ENCODE measurements around the gene CYBB. TPM values are rescaled to one million over a fixed set of nuclear protein-coding genes. Genes with fewer than 3 reads are reported as not detected.

Gene CYBB
- polyA plus RNA-seq, 1 of the 3 experiments (the other 2 are of a cell fraction) = not detected

DNA sequence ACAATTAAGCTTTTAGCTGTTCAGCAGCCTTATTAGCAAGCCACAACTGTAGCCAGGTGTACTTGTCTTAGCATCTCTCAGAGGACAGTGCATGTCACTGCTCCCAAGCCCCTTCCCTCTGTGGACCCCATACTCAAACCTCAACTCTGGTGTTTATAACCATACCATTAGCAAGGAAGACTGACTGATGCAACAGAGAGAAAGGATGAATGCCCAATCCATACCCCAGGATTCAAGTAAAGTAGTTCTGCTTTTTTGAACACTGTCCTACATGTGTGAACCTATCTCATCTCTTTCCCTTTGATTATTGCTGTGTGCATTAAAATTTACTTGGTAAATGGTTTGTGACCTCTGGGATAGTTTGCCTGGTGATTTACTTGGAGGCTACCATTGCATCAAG lies 22.8 kb upstream of the CYBB start:
- ChIA-PET POLR2A (no interaction called here), CTCF (interaction anchor here (2.6 kb wide), 1 partner anchor 12 kb away, joined by 9 read pairs; no protein-coding TSS in a partner anchor)

DNA sequence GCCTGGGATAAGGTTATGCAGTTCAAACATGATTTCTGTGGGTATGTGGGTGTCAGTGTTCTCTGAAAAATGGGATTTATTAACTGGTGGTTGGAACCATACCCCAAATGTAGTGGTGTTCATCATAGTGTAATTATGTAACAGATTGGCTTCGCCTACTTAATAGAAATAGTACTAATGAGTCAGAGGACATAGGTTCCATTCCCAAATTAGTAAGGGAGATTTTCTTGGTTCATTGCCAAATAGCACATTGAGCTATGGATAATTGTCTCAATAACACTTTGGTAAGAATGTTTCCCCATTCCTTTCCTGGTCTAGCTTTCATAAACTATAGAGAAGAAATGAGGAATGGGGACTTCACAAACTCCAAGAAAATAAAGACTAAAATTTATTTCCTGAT lies 20.5 kb upstream of the CYBB start:
- no peaks in the 10 kb centered on the region for H3K9me2 ChIP-seq
- no peak overlapping the region for H3K4me2 ChIP-seq
- POLR2A ChIA-PET = no interaction called here
- CTCF ChIA-PET = interaction anchor here (2.6 kb wide), 1 partner anchor 14 kb away, joined by 9 read pairs; no protein-coding TSS in a partner anchor
- H4K20me1 ChIP-seq (ENCODE audit: insufficient read depth) = no peaks in the 10 kb centered on the region
- H3K27ac ChIP-seq (ENCODE audit: low read depth in 2 of 2, low read length in 1 of 2) = no peak overlapping the region
- H3K4me1 ChIP-seq (ENCODE audit: control insufficient read depth in 1 of 2, insufficient read depth in 2 of 2, low read depth in 1 of 2, low read length in 1 of 2) = no peaks in the 10 kb centered on the region
- H3K9me3 ChIP-seq = no peaks in the 10 kb centered on the region
- no peak for TF ChIP-seq EZH2phosphoT487 (IDR thresholded peaks at IDR 0.05; ENCODE audit: borderline replicate concordance, low read depth)
- H3K27me3 ChIP-seq (ENCODE audit: insufficient read depth) = no peaks in the 10 kb centered on the region
- 15% methylated on average over 1 of the region's 1 CpG for WGBS (ENCODE audit: low lambda C conversion rate)
- no peak for DNase-seq
- H3K9ac ChIP-seq = no peak overlapping the region
- H3K4me3 ChIP-seq (ENCODE audit: low read depth in 2 of 2, low read length in 1 of 2) = no peak overlapping the region
- H3K36me3 ChIP-seq (replicated peaks in 1 of 2; ENCODE audit: control insufficient read depth in 1 of 2, insufficient read depth in 2 of 2, low read length in 1 of 2) = no peaks in the 10 kb centered on the region
- H2AFZ ChIP-seq (ENCODE audit: low read depth) = no peak overlapping the region
- no peaks in the 10 kb centered on the region for H3K79me2 ChIP-seq (ENCODE audit: insufficient read depth)
- no peaks in the 10 kb centered on the region for H3F3A ChIP-seq (replicated peaks; ENCODE audit: insufficient read depth)

More for the DNA sequence above, 22.8 kb upstream of the CYBB start:
- H3K27me3 ChIP-seq (ENCODE audit: insufficient read depth) = no peaks in the 10 kb centered on the region
- no peak overlapping the region for H3K4me2 ChIP-seq
- H3K4me3 ChIP-seq (ENCODE audit: low read depth in 2 of 2, low read length in 1 of 2) = no peak overlapping the region
- TF ChIP-seq, protein P1, sequence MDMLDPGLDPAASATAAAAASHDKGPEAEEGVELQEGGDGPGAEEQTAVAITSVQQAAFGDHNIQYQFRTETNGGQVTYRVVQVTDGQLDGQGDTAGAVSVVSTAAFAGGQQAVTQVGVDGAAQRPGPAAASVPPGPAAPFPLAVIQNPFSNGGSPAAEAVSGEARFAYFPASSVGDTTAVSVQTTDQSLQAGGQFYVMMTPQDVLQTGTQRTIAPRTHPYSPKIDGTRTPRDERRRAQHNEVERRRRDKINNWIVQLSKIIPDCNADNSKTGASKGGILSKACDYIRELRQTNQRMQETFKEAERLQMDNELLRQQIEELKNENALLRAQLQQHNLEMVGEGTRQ (IDR thresholded peaks at IDR 0.05; ENCODE audit: borderline replicate concordance, low read depth, low read length) = no peak
- TF ChIP-seq, protein P2, sequence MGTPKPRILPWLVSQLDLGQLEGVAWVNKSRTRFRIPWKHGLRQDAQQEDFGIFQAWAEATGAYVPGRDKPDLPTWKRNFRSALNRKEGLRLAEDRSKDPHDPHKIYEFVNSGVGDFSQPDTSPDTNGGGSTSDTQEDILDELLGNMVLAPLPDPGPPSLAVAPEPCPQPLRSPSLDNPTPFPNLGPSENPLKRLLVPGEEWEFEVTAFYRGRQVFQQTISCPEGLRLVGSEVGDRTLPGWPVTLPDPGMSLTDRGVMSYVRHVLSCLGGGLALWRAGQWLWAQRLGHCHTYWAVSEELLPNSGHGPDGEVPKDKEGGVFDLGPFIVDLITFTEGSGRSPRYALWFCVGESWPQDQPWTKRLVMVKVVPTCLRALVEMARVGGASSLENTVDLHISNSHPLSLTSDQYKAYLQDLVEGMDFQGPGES (IDR thresholded peaks at IDR 0.05; ENCODE audit: low read depth, low read length) = no peak
- TF ChIP-seq RXRA (IDR thresholded peaks at IDR 0.05; ENCODE audit: borderline replicate concordance, low read depth) (no peak), YY1 (IDR thresholded peaks at IDR 0.05; ENCODE audit: low read depth) (no peak), TEAD4 (IDR thresholded peaks at IDR 0.05; ENCODE audit: borderline replicate concordance, insufficient read depth) (no peak)
- TF ChIP-seq, protein P3, sequence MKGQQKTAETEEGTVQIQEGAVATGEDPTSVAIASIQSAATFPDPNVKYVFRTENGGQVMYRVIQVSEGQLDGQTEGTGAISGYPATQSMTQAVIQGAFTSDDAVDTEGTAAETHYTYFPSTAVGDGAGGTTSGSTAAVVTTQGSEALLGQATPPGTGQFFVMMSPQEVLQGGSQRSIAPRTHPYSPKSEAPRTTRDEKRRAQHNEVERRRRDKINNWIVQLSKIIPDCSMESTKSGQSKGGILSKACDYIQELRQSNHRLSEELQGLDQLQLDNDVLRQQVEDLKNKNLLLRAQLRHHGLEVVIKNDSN (IDR thresholded peaks at IDR 0.05; ENCODE audit: borderline replicate concordance, low read depth) = no peak
- H3K9me3 ChIP-seq = no peaks in the 10 kb centered on the region
- no peaks in the 10 kb centered on the region for H3K9me2 ChIP-seq
- H3F3A ChIP-seq (replicated peaks; ENCODE audit: insufficient read depth) = no peaks in the 10 kb centered on the region
- H3K36me3 ChIP-seq (replicated peaks in 1 of 2; ENCODE audit: control insufficient read depth in 1 of 2, insufficient read depth in 2 of 2, low read length in 1 of 2) = no peaks in the 10 kb centered on the region
- no peaks in the 10 kb centered on the region for H4K20me1 ChIP-seq (ENCODE audit: insufficient read depth)
- DNase-seq = no peak
- H2AFZ ChIP-seq (ENCODE audit: low read depth) = no peak overlapping the region
- H3K27ac ChIP-seq (ENCODE audit: low read depth in 2 of 2, low read length in 1 of 2) = no peak overlapping the region
- H3K79me2 ChIP-seq (ENCODE audit: insufficient read depth) = no peaks in the 10 kb centered on the region
- no peak overlapping the region for H3K9ac ChIP-seq
- H3K4me1 ChIP-seq (ENCODE audit: control insufficient read depth in 1 of 2, insufficient read depth in 2 of 2, low read depth in 1 of 2, low read length in 1 of 2) = no peaks in the 10 kb centered on the region

DNA sequence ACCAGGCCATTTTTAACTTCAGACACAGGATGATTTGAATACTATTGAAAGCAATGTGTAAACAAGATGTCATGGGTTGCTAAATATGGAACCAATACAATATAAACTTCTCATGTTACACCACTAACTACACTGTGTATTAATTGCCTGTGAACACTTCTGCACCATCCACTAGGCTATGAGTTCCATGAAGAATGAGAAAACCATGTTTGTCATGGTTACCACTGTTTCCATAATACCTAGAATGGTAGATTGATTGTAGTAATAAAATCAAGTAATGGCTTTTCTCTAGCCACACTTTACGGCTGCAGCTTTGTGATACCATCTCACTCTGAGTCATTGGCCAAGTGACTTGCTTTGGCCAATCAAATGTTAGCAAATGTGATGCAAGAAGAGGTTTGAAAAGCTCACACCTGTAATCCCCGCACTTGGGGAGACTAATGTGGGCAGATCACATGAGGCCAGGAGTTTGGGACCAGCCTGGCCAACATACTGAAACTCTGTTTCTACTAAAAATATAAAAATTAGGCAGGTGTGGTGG lies 19.9 kb upstream of the CYBB start:
- Histone ChIP-seq H3K27ac (ENCODE audit: low read depth in 2 of 2, low read length in 1 of 2) (no peak overlapping the region), H3K4me3 (ENCODE audit: low read depth in 2 of 2, low read length in 1 of 2) (no peak overlapping the region), H3K9me3 (no peaks in the 10 kb centered on the region), H3K9me2 (no peaks in the 10 kb centered on the region), H3K27me3 (ENCODE audit: insufficient read depth) (no peaks in the 10 kb centered on the region), H3K36me3 (replicated peaks in 1 of 2; ENCODE audit: control insufficient read depth in 1 of 2, insufficient read depth in 2 of 2, low read length in 1 of 2) (no peaks in the 10 kb centered on the region), H4K20me1 (ENCODE audit: insufficient read depth) (no peaks in the 10 kb centered on the region), H3K4me2 (no peak overlapping the region), H3K79me2 (ENCODE audit: insufficient read depth) (no peaks in the 10 kb centered on the region), H2AFZ (ENCODE audit: low read depth) (no peak overlapping the region), H3K4me1 (ENCODE audit: control insufficient read depth in 1 of 2, insufficient read depth in 2 of 2, low read depth in 1 of 2, low read length in 1 of 2) (no peaks in the 10 kb centered on the region), H3K9ac (no peak overlapping the region), H3F3A (replicated peaks; ENCODE audit: insufficient read depth) (no peaks in the 10 kb centered on the region)
- 9% methylated on average over 2 of the region's 2 CpGs for WGBS (ENCODE audit: low lambda C conversion rate)
- TF ChIP-seq NRF1 (IDR thresholded peaks at IDR 0.05; ENCODE audit: low read depth, low read length) = no peak
- no peak for TF ChIP-seq YY1 (IDR thresholded peaks at IDR 0.05; ENCODE audit: low read depth)
- no peak for TF ChIP-seq TAF1 (IDR thresholded peaks at IDR 0.05; ENCODE audit: borderline replicate concordance, low read depth, low read length)
- TF ChIP-seq EZH2phosphoT487 (IDR thresholded peaks at IDR 0.05; ENCODE audit: borderline replicate concordance, low read depth) = no peak
- no peak for TF ChIP-seq CHD2 (IDR thresholded peaks at IDR 0.05; ENCODE audit: low read length, partially characterized antibody)
- TF ChIP-seq SMC3 (IDR thresholded peaks at IDR 0.05; ENCODE audit: low read depth, low read length) = no peak
- TF ChIP-seq POLR2AphosphoS5 (IDR thresholded peaks at IDR 0.05; ENCODE audit: low read depth, low read length) = no peak
- no peak for DNase-seq
- ChIA-PET CTCF (no interaction called here), POLR2A (no interaction called here)

All from SK-N-SH (cell line).